Measurements from ENCODE around the gene DMXL2.
"Not testable (repeated sequence)": the region's sequence is repeated elsewhere in the genome, so short reads cannot be mapped to it uniquely, and the experiment has no call there.

Gene DMXL2

DNA sequence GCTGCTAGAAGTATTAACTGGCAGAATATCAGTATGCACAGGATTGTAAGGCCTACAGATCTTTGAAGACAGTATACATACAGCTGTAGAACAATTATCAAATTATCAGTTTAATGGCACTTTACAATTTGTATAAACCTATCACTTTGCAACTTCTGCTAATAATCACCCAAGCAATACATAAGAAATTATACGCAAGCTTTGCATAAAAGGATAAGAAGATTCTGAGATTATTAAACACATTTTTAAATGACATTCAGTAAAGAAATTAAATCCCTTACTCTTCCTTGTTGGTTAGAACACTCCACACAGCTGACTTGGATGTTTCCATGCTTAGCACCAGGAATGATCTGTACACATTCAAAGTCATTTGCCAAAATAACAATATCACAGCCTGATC, 46.8 kb downstream of the DMXL2 start:
- no peaks in the 10 kb centered on the region for H3K27me3 ChIP-seq (ENCODE audit: control insufficient read depth, insufficient read depth, low read length)
- H3K36me3 ChIP-seq (ENCODE audit: control insufficient read depth, insufficient read depth, low read length) = no peaks in the 10 kb centered on the region
- H3K27ac ChIP-seq (ENCODE audit: low read depth, low read length) = no peak overlapping the region
- no peaks in the 10 kb centered on the region for H3K9me3 ChIP-seq (ENCODE audit: control insufficient read depth, insufficient read depth, low read depth, low read length)
- H3K4me3 ChIP-seq (ENCODE audit: low read depth, low read length) = no peak overlapping the region
- H3K9ac ChIP-seq (ENCODE audit: low read length) = no peak overlapping the region
- H3K4me1 ChIP-seq (ENCODE audit: control insufficient read depth, insufficient read depth, low read length) = no peaks in the 10 kb centered on the region

GRCh38 chr15:51573352-51573751, 49.2 kb downstream of the DMXL2 start:
- not testable (repeated sequence) for H3K27ac ChIP-seq (ENCODE audit: low read depth, low read length); H3K4me3 ChIP-seq (ENCODE audit: low read depth, low read length); H3K27me3 ChIP-seq (ENCODE audit: control insufficient read depth, insufficient read depth, low read length); H3K36me3 ChIP-seq (ENCODE audit: control insufficient read depth, insufficient read depth, low read length); H3K9ac ChIP-seq (ENCODE audit: low read length); H3K4me1 ChIP-seq (ENCODE audit: control insufficient read depth, insufficient read depth, low read length); H3K9me3 ChIP-seq (ENCODE audit: control insufficient read depth, insufficient read depth, low read depth, low read length)

GRCh38 chr15:51568939-51569784, 53.4 kb downstream of the DMXL2 start:
- not testable (repeated sequence) for H3K36me3 ChIP-seq (ENCODE audit: control insufficient read depth, insufficient read depth, low read length); H3K9ac ChIP-seq (ENCODE audit: low read length); H3K4me3 ChIP-seq (ENCODE audit: low read depth, low read length); H3K27ac ChIP-seq (ENCODE audit: low read depth, low read length); H3K9me3 ChIP-seq (ENCODE audit: control insufficient read depth, insufficient read depth, low read depth, low read length); H3K4me1 ChIP-seq (ENCODE audit: control insufficient read depth, insufficient read depth, low read length); H3K27me3 ChIP-seq (ENCODE audit: control insufficient read depth, insufficient read depth, low read length)

DNA sequence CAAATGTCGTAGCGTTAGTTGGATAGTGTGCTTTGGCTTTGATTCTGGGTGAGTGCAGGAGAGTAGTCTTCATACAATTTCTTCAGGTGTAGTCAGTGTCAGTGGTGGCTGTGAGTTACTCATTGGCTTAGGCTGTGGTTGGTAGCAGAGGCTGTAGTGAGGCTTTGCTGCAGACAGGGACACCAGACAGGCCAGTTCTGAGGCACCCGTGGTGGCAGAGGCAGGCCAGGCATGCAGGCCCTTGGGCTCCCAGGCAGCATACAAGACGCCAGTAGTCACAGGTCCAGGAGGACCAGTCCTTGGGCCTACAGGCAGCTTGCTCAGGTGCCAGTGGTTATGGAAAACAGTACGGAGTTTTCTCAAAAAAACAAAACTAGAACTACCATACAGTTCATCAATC, 61.3 kb downstream of the DMXL2 start:
- H3K9ac ChIP-seq (ENCODE audit: low read length) = no peak overlapping the region
- no peak overlapping the region for H3K27ac ChIP-seq (ENCODE audit: low read depth, low read length)

DNA sequence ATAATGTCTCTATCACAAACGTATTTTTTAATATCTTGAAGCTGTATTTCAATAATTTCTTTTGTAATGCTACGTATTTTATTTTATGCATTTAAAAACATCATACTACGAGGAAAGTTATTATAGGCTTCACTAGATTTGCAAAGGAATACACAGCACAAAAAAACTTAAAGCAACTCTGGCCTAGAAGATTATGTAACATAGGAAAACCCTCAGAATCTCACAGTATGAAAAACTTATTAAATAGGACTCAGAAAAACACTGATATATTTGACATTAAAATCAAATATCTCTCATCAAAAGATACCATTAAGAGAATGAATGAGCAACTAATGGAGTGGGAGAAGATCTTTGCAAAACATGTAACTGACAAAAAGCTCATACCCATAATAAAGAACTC, 63.7 kb downstream of the DMXL2 start:
- Histone ChIP-seq H3K9me3 (ENCODE audit: control insufficient read depth, insufficient read depth, low read depth, low read length) (no peaks in the 10 kb centered on the region), H3K27ac (ENCODE audit: low read depth, low read length) (no peak overlapping the region), H3K9ac (ENCODE audit: low read length) (no peak overlapping the region), H3K4me1 (ENCODE audit: control insufficient read depth, insufficient read depth, low read length) (no peaks in the 10 kb centered on the region), H3K4me3 (ENCODE audit: low read depth, low read length) (no peak overlapping the region), H3K36me3 (ENCODE audit: control insufficient read depth, insufficient read depth, low read length) (no peaks in the 10 kb centered on the region), H3K27me3 (ENCODE audit: control insufficient read depth, insufficient read depth, low read length) (no peaks in the 10 kb centered on the region)

More for the DNA sequence above, 61.3 kb downstream of the DMXL2 start:
- Histone ChIP-seq H3K27me3 (ENCODE audit: control insufficient read depth, insufficient read depth, low read length) (no peaks in the 10 kb centered on the region), H3K36me3 (ENCODE audit: control insufficient read depth, insufficient read depth, low read length) (no peaks in the 10 kb centered on the region), H3K4me3 (ENCODE audit: low read depth, low read length) (no peak overlapping the region), H3K9me3 (ENCODE audit: control insufficient read depth, insufficient read depth, low read depth, low read length) (no peaks in the 10 kb centered on the region), H3K4me1 (ENCODE audit: control insufficient read depth, insufficient read depth, low read length) (no peaks in the 10 kb centered on the region)

DNA sequence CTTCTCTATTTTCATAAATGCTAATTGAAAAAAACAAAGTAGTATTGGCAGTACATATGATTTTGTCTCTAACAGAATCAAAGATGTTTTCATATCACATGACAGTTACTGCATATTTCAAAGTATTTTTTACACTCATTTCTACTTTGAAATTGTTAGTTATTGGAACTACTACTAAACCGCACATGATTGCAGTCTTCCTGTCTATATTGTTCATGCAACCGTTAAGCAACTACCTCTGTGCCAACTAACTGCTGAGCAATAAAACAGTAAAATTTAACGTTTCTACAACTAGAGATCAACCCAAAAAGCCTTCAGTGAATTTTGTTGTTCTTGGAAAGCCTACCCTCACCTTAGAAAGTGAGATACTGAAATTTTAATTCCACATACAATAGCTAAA, 64.2 kb downstream of the DMXL2 start:
- H3K4me3 ChIP-seq (ENCODE audit: low read depth, low read length) = no peak overlapping the region
- H3K9me3 ChIP-seq (ENCODE audit: control insufficient read depth, insufficient read depth, low read depth, low read length) = no peaks in the 10 kb centered on the region
- H3K27me3 ChIP-seq (ENCODE audit: control insufficient read depth, insufficient read depth, low read length) = no peaks in the 10 kb centered on the region
- no peaks in the 10 kb centered on the region for H3K36me3 ChIP-seq (ENCODE audit: control insufficient read depth, insufficient read depth, low read length)
- no peak overlapping the region for H3K9ac ChIP-seq (ENCODE audit: low read length)
- no peaks in the 10 kb centered on the region for H3K4me1 ChIP-seq (ENCODE audit: control insufficient read depth, insufficient read depth, low read length)
- no peak overlapping the region for H3K27ac ChIP-seq (ENCODE audit: low read depth, low read length)

DNA sequence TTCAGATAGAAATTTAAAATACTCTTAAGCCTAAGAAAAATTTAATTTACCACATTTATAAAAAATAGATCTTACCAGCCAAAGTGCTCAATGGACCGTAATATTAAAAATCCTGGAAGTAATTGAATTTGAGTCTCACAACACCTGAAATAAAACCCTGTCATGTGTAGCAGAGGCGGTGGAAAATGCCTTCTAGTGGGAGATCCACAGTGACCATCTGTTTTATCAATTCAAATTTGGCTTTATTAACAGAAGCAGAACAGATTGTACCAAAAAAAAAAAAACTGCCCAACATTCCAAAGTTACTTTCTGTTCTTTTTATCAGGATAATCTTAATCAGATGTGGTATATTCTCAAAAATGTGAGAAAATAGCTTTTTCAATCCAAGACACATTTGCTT, 71.7 kb downstream of the DMXL2 start:
- Histone ChIP-seq H3K9me3 (ENCODE audit: control insufficient read depth, insufficient read depth, low read depth, low read length) (no peaks in the 10 kb centered on the region), H3K36me3 (ENCODE audit: control insufficient read depth, insufficient read depth, low read length) (no peaks in the 10 kb centered on the region), H3K4me1 (ENCODE audit: control insufficient read depth, insufficient read depth, low read length) (no peaks in the 10 kb centered on the region), H3K27ac (ENCODE audit: low read depth, low read length) (no peak overlapping the region), H3K4me3 (ENCODE audit: low read depth, low read length) (no peak overlapping the region), H3K27me3 (ENCODE audit: control insufficient read depth, insufficient read depth, low read length) (no peaks in the 10 kb centered on the region), H3K9ac (ENCODE audit: low read length) (no peak overlapping the region)

DNA sequence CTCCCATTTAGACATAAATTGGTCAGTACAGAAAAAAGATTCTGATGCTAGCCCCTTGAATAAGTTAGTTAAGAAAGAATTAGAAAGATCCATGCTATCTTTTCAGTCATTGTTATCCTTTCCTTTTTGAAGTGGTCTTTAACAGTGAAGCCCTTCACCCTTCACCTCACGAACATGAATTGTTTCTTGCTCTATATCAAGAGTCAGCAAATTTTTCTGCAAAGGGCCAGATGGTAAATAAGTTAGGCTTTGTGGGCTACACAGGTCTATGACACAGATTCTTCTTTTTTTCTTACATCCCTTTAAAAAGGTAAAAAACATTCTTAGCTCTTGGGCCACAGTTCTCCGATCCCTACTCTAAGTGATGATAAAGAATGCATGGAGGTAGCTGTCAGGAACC, 74.9 kb downstream of the DMXL2 start:
- Histone ChIP-seq H3K36me3 (ENCODE audit: control insufficient read depth, insufficient read depth, low read length) (no peaks in the 10 kb centered on the region), H3K27ac (ENCODE audit: low read depth, low read length) (no peak overlapping the region), H3K4me1 (ENCODE audit: control insufficient read depth, insufficient read depth, low read length) (no peaks in the 10 kb centered on the region), H3K27me3 (ENCODE audit: control insufficient read depth, insufficient read depth, low read length) (no peaks in the 10 kb centered on the region), H3K4me3 (ENCODE audit: low read depth, low read length) (no peak overlapping the region), H3K9ac (ENCODE audit: low read length) (no peak overlapping the region), H3K9me3 (ENCODE audit: control insufficient read depth, insufficient read depth, low read depth, low read length) (no peaks in the 10 kb centered on the region)

- Histone ChIP-seq H3K4me3 (ENCODE audit: low read depth, low read length) (no peak overlapping the region), H3K9me3 (ENCODE audit: control insufficient read depth, insufficient read depth, low read depth, low read length) (no peaks in the 10 kb centered on the region), H3K27ac (ENCODE audit: low read depth, low read length) (no peak overlapping the region), H3K4me1 (ENCODE audit: control insufficient read depth, insufficient read depth, low read length) (no peaks in the 10 kb centered on the region), H3K9ac (ENCODE audit: low read length) (no peak overlapping the region), H3K36me3 (ENCODE audit: control insufficient read depth, insufficient read depth, low read length) (0 out of 2 replicates have a peak, but pooled peaks cover under 1% of the 10 kb centered on the region), H3K27me3 (ENCODE audit: control insufficient read depth, insufficient read depth, low read length) (no peaks in the 10 kb centered on the region)
These were observed 85.5 kb downstream of the DMXL2 start for GRCh38 chr15:51536965-51537574.

DNA sequence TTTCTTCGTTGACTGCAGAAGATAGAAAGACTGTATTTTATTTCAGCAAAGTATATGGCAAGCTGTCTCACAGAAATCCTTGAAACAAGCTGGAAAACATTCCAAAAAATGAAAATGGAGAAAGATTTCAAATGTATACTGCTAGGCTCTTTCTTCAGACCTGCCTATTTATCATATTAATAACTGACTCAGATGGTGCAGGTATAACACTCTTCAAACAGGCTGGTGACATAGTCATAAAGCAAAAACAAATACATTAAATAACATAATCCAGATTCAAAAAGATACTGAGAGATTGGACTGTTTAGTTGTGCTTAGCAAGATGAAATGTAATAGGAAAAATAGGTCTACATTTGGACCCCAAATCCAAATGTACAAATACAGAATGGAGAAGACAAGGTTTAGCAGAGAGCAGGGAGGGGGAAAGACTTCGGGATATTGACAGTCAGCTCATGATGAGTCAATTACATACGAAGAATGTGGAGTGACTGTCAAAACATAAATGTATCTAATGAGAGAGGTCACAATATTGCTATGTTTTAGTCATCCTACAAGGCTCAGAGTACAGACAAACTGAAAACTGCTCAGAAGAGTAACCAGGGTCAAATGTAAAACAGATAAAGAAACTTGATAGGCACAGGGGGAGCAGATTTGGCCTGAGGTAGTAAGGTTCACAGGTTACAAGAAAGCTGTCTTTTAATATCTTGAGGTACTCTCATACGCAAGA, 88.7 kb downstream of the DMXL2 start:
- Histone ChIP-seq H3K4me3 (ENCODE audit: low read depth, low read length) (no peak overlapping the region), H3K27me3 (ENCODE audit: control insufficient read depth, insufficient read depth, low read length) (no peaks in the 10 kb centered on the region), H3K4me1 (ENCODE audit: control insufficient read depth, insufficient read depth, low read length) (no peaks in the 10 kb centered on the region), H3K9me3 (ENCODE audit: control insufficient read depth, insufficient read depth, low read depth, low read length) (no peaks in the 10 kb centered on the region), H3K36me3 (ENCODE audit: control insufficient read depth, insufficient read depth, low read length) (peaks cover 5% of the 10 kb centered on the region; the same call in 1 of the 2 replicates), H3K27ac (ENCODE audit: low read depth, low read length) (no peak overlapping the region), H3K9ac (ENCODE audit: low read length) (no peak overlapping the region)

DNA sequence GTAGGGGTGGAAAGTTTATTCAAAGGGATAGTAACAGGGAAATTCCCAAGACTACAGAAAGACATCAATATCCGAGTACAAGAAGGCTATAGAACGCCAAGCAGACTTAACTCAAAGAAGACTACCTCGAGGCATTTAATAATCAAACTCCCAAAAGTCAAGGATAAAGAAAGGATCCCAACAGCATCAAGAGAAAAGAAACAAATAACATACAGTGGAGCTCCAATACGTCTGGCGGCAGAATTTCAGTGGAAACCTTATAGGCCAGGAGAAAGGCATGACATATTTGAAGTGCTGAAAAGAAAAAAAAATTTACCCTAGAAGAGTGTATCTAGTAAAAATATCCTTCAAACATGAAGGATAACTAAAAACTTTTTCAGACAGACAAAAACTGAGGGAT, 95.6 kb downstream of the DMXL2 start:
- H3K27me3 ChIP-seq (ENCODE audit: control insufficient read depth, insufficient read depth, low read length) = no peaks in the 10 kb centered on the region
- no peak overlapping the region for H3K9ac ChIP-seq (ENCODE audit: low read length)
- no peak overlapping the region for H3K27ac ChIP-seq (ENCODE audit: low read depth, low read length)
- H3K36me3 ChIP-seq (ENCODE audit: control insufficient read depth, insufficient read depth, low read length) = peaks cover 3% of the 10 kb centered on the region; the same call in 1 of the 2 replicates
- no peaks in the 10 kb centered on the region for H3K9me3 ChIP-seq (ENCODE audit: control insufficient read depth, insufficient read depth, low read depth, low read length)
- H3K4me1 ChIP-seq (ENCODE audit: control insufficient read depth, insufficient read depth, low read length) = no peaks in the 10 kb centered on the region
- H3K4me3 ChIP-seq (ENCODE audit: low read depth, low read length) = no peak overlapping the region

All from HUES6 (cell line).